Omental fat pad (tissue), 4 donors: ENCODE data around the gene UVRAG. TPM values are rescaled to one million over a fixed set of nuclear protein-coding genes. Genes with fewer than 3 reads are reported as not detected.

ENCODE experiments used
- ATAC-seq: fragments of 150-250 bp; one replicate; pipeline ENCODE4 v1.9.1; 2016; ENCODE audit warnings: mild to moderate bottlenecking, moderate library complexity; ENCODE audit not compliant: low FRiP score
- DNase-seq: peaks from one replicate; pipeline ENCODE4 v3.0.0-alpha.2; 2019; ENCODE audit warnings: low spot score
- total RNA-seq, 4 donors: library from RNA; depleted of rRNA; stranded (reverse); fragments of >200 nt; gene quantifications; one replicate each; pipeline ENCODE4 v1.1.0, GENCODE V29; 2016
- TF ChIP-seq, protein P1 (sequence below), 3 donors: fragments of 450-650 bp; IDR thresholded peaks; one replicate each; pipeline ENCODE4 v1.5.1; 2016 to 2017; ENCODE audit warnings: antibody characterized with exemption in 3 of 3, mild to moderate bottlenecking in 3 of 3, moderate library complexity in 2 of 3

The UVRAG gene
- total RNA-seq, 4 donors from 2014 or later = 39.6 to 72.9 (median 61.5) TPM

- no peak for ATAC-seq
- TF ChIP-seq, protein P1, sequence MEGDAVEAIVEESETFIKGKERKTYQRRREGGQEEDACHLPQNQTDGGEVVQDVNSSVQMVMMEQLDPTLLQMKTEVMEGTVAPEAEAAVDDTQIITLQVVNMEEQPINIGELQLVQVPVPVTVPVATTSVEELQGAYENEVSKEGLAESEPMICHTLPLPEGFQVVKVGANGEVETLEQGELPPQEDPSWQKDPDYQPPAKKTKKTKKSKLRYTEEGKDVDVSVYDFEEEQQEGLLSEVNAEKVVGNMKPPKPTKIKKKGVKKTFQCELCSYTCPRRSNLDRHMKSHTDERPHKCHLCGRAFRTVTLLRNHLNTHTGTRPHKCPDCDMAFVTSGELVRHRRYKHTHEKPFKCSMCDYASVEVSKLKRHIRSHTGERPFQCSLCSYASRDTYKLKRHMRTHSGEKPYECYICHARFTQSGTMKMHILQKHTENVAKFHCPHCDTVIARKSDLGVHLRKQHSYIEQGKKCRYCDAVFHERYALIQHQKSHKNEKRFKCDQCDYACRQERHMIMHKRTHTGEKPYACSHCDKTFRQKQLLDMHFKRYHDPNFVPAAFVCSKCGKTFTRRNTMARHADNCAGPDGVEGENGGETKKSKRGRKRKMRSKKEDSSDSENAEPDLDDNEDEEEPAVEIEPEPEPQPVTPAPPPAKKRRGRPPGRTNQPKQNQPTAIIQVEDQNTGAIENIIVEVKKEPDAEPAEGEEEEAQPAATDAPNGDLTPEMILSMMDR (IDR thresholded peaks at IDR 0.05) = no peak
- DNase-seq = no peak
These were observed 165.0 kb downstream of the UVRAG start for GRCh38 chr11:75980031-75980430.

DNA sequence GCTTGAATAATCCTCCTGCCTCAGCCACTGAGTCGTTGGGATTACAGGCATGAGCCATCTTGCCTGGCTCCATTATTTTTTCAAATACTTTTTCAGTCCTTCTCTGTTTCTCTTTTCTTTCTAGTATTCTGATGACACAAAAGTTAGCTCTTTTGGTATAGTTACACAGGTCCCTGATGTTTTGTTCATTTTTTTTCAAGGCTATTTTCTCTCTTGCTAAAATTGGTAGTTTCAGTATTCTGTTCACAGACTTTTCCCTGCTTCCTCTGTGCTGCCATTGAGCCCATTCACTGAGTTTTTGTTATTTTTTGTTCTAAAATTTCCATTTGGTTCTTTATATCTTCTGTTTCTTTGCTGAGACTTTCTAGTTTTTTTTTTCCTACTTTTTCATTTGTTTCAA is 166.5 kb downstream of the UVRAG start:
- DNase-seq (no peak), ATAC-seq (no peak)
- TF ChIP-seq, protein P1 (IDR thresholded peaks at IDR 0.05) = no peak

DNA sequence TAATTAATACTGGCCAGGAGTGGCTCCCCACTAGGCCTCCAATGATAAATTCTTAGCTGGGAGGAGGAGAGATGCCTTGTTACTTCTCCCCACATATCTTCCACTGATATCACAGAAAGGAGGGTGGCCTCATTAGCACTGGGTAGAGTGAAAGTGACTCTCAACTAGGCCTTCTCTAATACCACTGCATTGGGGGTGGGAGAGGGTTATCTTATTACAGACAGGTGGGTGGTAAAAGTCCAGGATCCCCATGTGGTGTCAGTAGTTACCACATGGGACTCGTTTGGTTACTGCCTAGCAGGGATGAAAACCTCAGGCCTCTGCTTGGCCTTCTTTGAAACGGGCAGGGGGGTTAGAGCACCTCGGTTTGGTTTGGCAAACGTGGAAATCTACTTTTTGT is 167.3 kb downstream of the UVRAG start:
- no peak for DNase-seq
- TF ChIP-seq, protein P1 (IDR thresholded peaks at IDR 0.05) = no peak

DNA sequence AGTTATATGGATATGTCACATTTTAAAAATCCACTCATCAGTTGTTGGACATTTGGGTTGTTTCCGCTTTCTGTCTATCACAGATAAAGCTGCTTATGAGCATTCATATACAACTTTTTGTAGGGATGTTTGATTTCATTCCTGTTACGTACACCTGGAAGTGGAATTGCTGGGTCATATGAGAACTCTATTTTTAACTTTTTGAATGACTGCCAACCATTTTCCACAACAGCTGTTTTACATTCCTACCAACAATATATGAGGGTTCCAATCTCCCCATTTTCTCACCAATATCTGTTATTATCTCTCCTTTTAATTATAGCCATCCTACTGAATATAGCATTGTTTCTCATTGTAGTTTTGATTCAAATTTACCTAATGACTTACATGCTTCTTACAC is 172.0 kb downstream of the UVRAG start:
- ATAC-seq (no peak), DNase-seq (no peak)
- TF ChIP-seq, protein P1 (IDR thresholded peaks at IDR 0.05) = no peak

More for the DNA sequence above, 167.3 kb downstream of the UVRAG start:
- ATAC-seq = no peak

- ATAC-seq (no peak), DNase-seq (no peak)
These were observed 178.1 kb downstream of the UVRAG start for GRCh38 chr11:75993126-75993525.

GRCh38 chr11:75994616-75995015 is 179.6 kb downstream of the UVRAG start:
- ATAC-seq (no peak), DNase-seq (no peak)
- TF ChIP-seq, protein P1 (IDR thresholded peaks at IDR 0.05) = no peak

More at GRCh38 chr11:75993126-75993525, 178.1 kb downstream of the UVRAG start:
- TF ChIP-seq, protein P1 (IDR thresholded peaks at IDR 0.05) = no peak

DNA sequence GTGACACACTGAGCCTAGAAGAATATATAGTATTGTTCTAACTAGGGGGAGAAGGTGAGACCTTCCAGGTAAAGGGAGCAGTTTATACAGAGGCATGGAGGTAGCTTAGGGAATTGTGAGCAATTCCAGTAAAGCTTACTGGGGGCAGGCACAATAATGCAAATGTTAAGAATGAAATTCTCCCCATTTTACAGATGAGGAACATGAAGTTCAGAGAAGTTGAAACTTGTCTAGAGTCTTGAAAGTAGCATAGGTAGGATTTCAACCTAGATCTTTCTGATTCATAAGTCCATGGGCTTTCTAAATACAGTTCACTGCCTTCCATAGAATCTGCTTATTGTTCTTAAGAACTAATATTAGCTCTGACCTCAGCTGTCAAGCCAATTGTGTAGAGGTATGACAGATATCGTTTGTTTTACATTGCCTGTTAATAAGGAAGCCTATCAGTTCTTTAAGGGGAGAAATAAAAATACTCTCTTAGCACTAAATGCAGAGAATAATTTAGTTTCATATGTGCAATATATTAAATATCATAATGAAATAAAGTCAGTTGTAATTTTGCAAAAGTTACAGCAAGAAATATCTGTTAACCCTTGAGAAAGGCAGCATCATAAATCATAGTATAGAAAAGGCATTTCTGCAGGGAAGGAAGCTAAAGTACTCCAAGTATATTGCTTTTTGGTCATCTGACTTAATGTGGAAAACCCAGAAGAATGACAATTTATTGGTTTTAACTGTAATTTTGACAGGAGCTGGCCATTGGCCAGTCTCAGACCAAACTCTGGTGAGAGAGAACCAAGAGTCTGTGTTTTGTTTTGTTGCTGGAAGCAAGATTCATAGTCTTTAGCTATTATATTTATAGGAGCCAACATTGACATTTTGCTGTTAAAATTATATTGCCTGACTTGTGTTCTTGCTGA is 181.8 kb downstream of the UVRAG start:
- TF ChIP-seq, protein P1 (IDR thresholded peaks at IDR 0.05) = no peak
- no peak for ATAC-seq

More for the DNA sequence above, 181.8 kb downstream of the UVRAG start:
- no peak for DNase-seq
